SH-SY5Y (cell line): ENCODE results near the gene ADGRL3.

Experiments used
- GATA2 ChIP-seq: IDR thresholded peaks from 2 replicates; pipeline ENCODE4 v1.6.1; 2011; ENCODE audit warnings: mild to moderate bottlenecking, low read depth, low read length
- GATA3 ChIP-seq: IDR thresholded peaks from 2 replicates; pipeline ENCODE4 v1.6.1; 2011; ENCODE audit warnings: low read depth, mild to moderate bottlenecking, low read length, moderate library complexity

DNA sequence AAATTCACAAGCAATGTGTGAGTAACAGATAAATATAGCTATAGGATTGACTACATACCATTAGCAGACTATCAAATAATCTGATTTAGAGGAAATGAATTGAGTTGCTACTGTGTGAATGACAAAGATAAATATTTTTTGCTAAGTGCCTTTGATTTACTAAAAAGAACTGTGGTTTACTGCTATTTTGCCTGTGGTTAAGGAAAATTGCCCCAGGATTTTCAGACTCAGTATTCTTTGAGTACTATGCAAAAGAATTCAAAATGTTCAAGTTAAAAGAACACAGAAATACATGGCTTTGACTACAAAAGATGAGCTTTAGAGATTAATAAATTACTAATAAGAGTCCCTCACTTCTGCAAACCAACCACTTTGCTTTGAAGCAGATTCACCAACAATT lies 853.8 kb downstream of the ADGRL3 start:
- no peak for TF ChIP-seq GATA2
- TF ChIP-seq GATA3, result no peak
